Neural progenitor cell (in vitro differentiated cells): ENCODE results near the gene XPNPEP2. TPM values are rescaled to one million over a fixed set of nuclear protein-coding genes. Genes with fewer than 3 reads are reported as not detected.

Experiments used
- DNase-seq: peaks from one replicate; pipeline ENCODE4 v3.0.0-alpha.2; 2016; ENCODE audit warnings: low spot score
- H2AFZ ChIP-seq: fragments of 200-600 bp; sonication (generic); replicated peaks from 2 replicates; pipeline ENCODE4 v1.6.1; 2016; ENCODE audit warnings: antibody characterized with exemption
- H3F3A ChIP-seq: fragments of 200-600 bp; sonication (generic); 2 replicates; pipeline ENCODE4 v1.6.1; 2016; ENCODE audit warnings: antibody characterized with exemption, low read depth
- H3K27ac ChIP-seq: fragments of 200-600 bp; sonication (generic); 2 replicates; pipeline ENCODE4 v1.5.1; 2016; ENCODE audit warnings: mild to moderate bottlenecking
- H3K27me3 ChIP-seq: fragments of 200-600 bp; sonication (generic); 2 replicates; pipeline ENCODE4 v1.6.1; 2016; ENCODE audit warnings: mild to moderate bottlenecking, moderate library complexity
- H3K36me3 ChIP-seq: fragments of 200-600 bp; sonication (generic); 2 replicates; pipeline ENCODE4 v1.5.1; 2016
- H3K4me1 ChIP-seq: fragments of 200-600 bp; sonication (generic); 2 replicates; pipeline ENCODE4 v1.6.1; 2016; ENCODE audit warnings: mixed run types
- H3K4me2 ChIP-seq: fragments of 200-600 bp; sonication (generic); 2 replicates; pipeline ENCODE4 v1.6.1; 2016
- H3K4me3 ChIP-seq: fragments of 200-600 bp; sonication (generic); 2 replicates; pipeline ENCODE4 v1.5.1; 2016
- H3K79me2 ChIP-seq: fragments of 200-600 bp; sonication (generic); 2 replicates; pipeline ENCODE4 v1.6.1; 2016; ENCODE audit warnings: low read depth
- H3K9ac ChIP-seq: fragments of 200-600 bp; sonication (generic); 2 replicates; pipeline ENCODE4 v1.6.1; 2016
- H3K9me3 ChIP-seq: fragments of 200-600 bp; sonication (generic); 2 replicates; pipeline ENCODE4 v1.5.1; 2016; ENCODE audit warnings: low read depth
- H4K20me1 ChIP-seq: fragments of 200-600 bp; sonication (generic); 2 replicates; pipeline ENCODE4 v1.6.1; 2016; ENCODE audit warnings: low read depth
- H3K27ac Mint-ChIP-seq: 3 replicates; pipeline ENCODE4 v1.8.0; 2021; ENCODE audit warnings: mixed read lengths
- H3K27me3 Mint-ChIP-seq: 2 replicates; pipeline ENCODE4 v1.8.0; 2022; ENCODE audit warnings: low read depth, mild to moderate bottlenecking, inconsistent platforms, moderate library complexity, mixed read lengths; ENCODE audit not compliant: insufficient read depth
- H3K36me3 Mint-ChIP-seq: 3 replicates; pipeline ENCODE4 v1.8.0; 2021; ENCODE audit warnings: mixed read lengths
- H3K4me1 Mint-ChIP-seq: 3 replicates; pipeline ENCODE4 v1.8.0; 2021; ENCODE audit warnings: mixed read lengths
- H3K4me3 Mint-ChIP-seq: 3 replicates; pipeline ENCODE4 v1.8.0; 2021; ENCODE audit warnings: mild to moderate bottlenecking, moderate library complexity, mixed read lengths
- H3K9me3 Mint-ChIP-seq: 3 replicates; pipeline ENCODE4 v1.8.0; 2020; ENCODE audit warnings: mixed read lengths
- CTCF ChIP-seq: fragments of 200-600 bp; sonication (generic); IDR thresholded peaks from 2 replicates; pipeline ENCODE4 v1.5.1; 2017; ENCODE audit warnings: antibody characterized with exemption, mild to moderate bottlenecking
- EZH2 ChIP-seq: fragments of 200-600 bp; sonication (generic); IDR thresholded peaks from 2 replicates; pipeline ENCODE4 v1.6.1; 2017; ENCODE audit warnings: antibody characterized with exemption, mild to moderate bottlenecking, moderate library complexity
- EZH2phosphoT487 ChIP-seq: fragments of 200-600 bp; sonication (generic); IDR thresholded peaks from 2 replicates; pipeline ENCODE4 v1.6.1; 2017; ENCODE audit warnings: antibody characterized with exemption
- total RNA-seq: library from RNA; depleted of rRNA; stranded (reverse); fragments of >200 nt; gene quantifications from 2 replicates; pipeline ENCODE4 v1.2.3, GENCODE V29; 2015; ENCODE audit warnings: low replicate concordance

The XPNPEP2 gene
- total RNA-seq, 1 donor from 2014 or later = 1.7 TPM

GRCh38 chrX:129792586-129793291, 54.0 kb downstream of the XPNPEP2 start:
- Histone ChIP-seq H3K4me3 (no peak overlapping the region), H3K4me1 (no peaks in the 10 kb centered on the region), H3K36me3 (no peaks in the 10 kb centered on the region), H3K27ac (no peak overlapping the region), H3K4me2 (no peak overlapping the region), H2AFZ (no peak overlapping the region), H3K9me3 (no peaks in the 10 kb centered on the region), H3K27me3 (no peaks in the 10 kb centered on the region), H4K20me1 (no peaks in the 10 kb centered on the region), H3K9ac (no peak overlapping the region), H3K79me2 (no peaks in the 10 kb centered on the region), H3F3A (no peaks in the 10 kb centered on the region)
- TF ChIP-seq CTCF (no peak), EZH2phosphoT487 (no peak), EZH2 (no peak)
- Mint-ChIP-seq H3K4me1 (peaks cover 10% of the 10 kb centered on the region), H3K4me3 (no peak overlapping the region), H3K27ac (no peak overlapping the region), H3K27me3 (peaks cover 6% of the 10 kb centered on the region), H3K9me3 (peaks cover 2% of the 10 kb centered on the region), H3K36me3 (peaks cover 2% of the 10 kb centered on the region)
- DNase-seq = no peak

- Histone ChIP-seq H2AFZ (no peak overlapping the region), H3K27me3 (no peaks in the 10 kb centered on the region), H3K9me3 (no peaks in the 10 kb centered on the region), H3F3A (no peaks in the 10 kb centered on the region), H3K4me3 (no peak overlapping the region), H3K36me3 (no peaks in the 10 kb centered on the region), H3K4me2 (no peak overlapping the region), H4K20me1 (no peaks in the 10 kb centered on the region), H3K27ac (no peak overlapping the region), H3K79me2 (no peaks in the 10 kb centered on the region), H3K4me1 (no peaks in the 10 kb centered on the region), H3K9ac (no peak overlapping the region)
- Mint-ChIP-seq H3K27ac (peak overlapping the region; percentile 57), H3K9me3 (peaks cover 2% of the 10 kb centered on the region), H3K27me3 (peaks cover 6% of the 10 kb centered on the region), H3K36me3 (peaks cover 8% of the 10 kb centered on the region), H3K4me1 (peaks cover 7% of the 10 kb centered on the region), H3K4me3 (no peak overlapping the region)
- no peak for TF ChIP-seq EZH2
- no peak for TF ChIP-seq EZH2phosphoT487
- no peak for TF ChIP-seq CTCF
- no peak for DNase-seq
These were observed 54.9 kb downstream of the XPNPEP2 start for GRCh38 chrX:129793604-129794191.

GRCh38 chrX:129795584-129795983, 56.8 kb downstream of the XPNPEP2 start:
- Histone ChIP-seq H3K4me2 (no peak overlapping the region), H4K20me1 (no peaks in the 10 kb centered on the region), H3K9me3 (no peaks in the 10 kb centered on the region), H3K27me3 (no peaks in the 10 kb centered on the region), H3F3A (no peaks in the 10 kb centered on the region), H3K4me1 (no peaks in the 10 kb centered on the region), H3K79me2 (no peaks in the 10 kb centered on the region), H3K9ac (no peak overlapping the region), H3K36me3 (no peaks in the 10 kb centered on the region), H3K27ac (no peak overlapping the region), H2AFZ (no peak overlapping the region), H3K4me3 (no peak overlapping the region)
- H3K27ac Mint-ChIP-seq = no peak overlapping the region
- peaks cover 16% of the 10 kb centered on the region for H3K36me3 Mint-ChIP-seq
- H3K4me3 Mint-ChIP-seq = no peak overlapping the region
- no peak for TF ChIP-seq EZH2
- TF ChIP-seq EZH2phosphoT487 = no peak
- no peak for TF ChIP-seq CTCF
- no peak for DNase-seq
- H3K4me1 Mint-ChIP-seq = peaks cover 13% of the 10 kb centered on the region
- H3K9me3 Mint-ChIP-seq = peaks cover 2% of the 10 kb centered on the region
- peaks cover 3% of the 10 kb centered on the region for H3K27me3 Mint-ChIP-seq
